Left lung (tissue), 10 donors: Measurements from ENCODE around the gene BOD1L1. TPM values are rescaled to one million over a fixed set of nuclear protein-coding genes. Genes with fewer than 3 reads are reported as not detected.

Source experiments
- ATAC-seq: fragments of 200-7000 bp; cut with Tn5 transposase; one replicate; pipeline ENCODE4 v1.9.1; 2020; ENCODE audit warnings: moderate library complexity
- DNase-seq, 4 donors: peaks; one replicate each; pipeline ENCODE4 v3.0.0-alpha.2; 2013 to 2020
- H3K27ac ChIP-seq, 2 donors: fragments of 200-600 bp; sonication (generic) in 1 of 2; one replicate each; pipeline versions ENCODE4 v1.5.0 to v1.8.0; 2020 to 2021
- H3K27me3 ChIP-seq, 2 donors: fragments of 200-600 bp; sonication (generic) in 1 of 2; one replicate each; pipeline versions ENCODE4 v1.5.0 to v1.8.0; 2020 to 2021
- H3K36me3 ChIP-seq, 2 donors: fragments of 200-600 bp; sonication (generic) in 1 of 2; one replicate each; pipeline versions ENCODE4 v1.5.0 to v1.8.0; 2020 to 2021
- H3K4me1 ChIP-seq, 2 donors: fragments of 200-600 bp; one replicate each; pipeline ENCODE4 v1.8.0; 2021
- H3K4me3 ChIP-seq, 2 donors: fragments of 200-600 bp; sonication (generic) in 1 of 2; one replicate each; pipeline versions ENCODE4 v1.5.0 to v1.8.0; 2020 to 2021; ENCODE audit warnings: mild to moderate bottlenecking in 1 of 2
- H3K9me3 ChIP-seq, 2 donors: fragments of 200-600 bp; sonication (generic) in 1 of 2; one replicate each; pipeline versions ENCODE4 v1.5.0 to v1.8.0; 2020 to 2021
- CTCF ChIP-seq, 2 donors: fragments of 200-600 bp; sonication (generic) in 1 of 2; IDR thresholded peaks; one replicate each; pipeline versions ENCODE4 v1.5.0 to v1.8.0; 2021; ENCODE audit warnings: antibody characterized with exemption in 2 of 2
- intact Hi-C, 2 donors: fragments of 100-400 bp; cut with DNase I; formaldehyde crosslinking; loops; one replicate each; pipeline versions ENCODE4 v1.11.2 to v1.14.2; 2022
- polyA plus RNA-seq, 6 donors: library from polyadenylated mRNA; unstranded; fragments of 120-200 nt; gene quantifications; one replicate each; pipeline ENCODE4 v1.2.1, GENCODE V29; 2013; ENCODE audit not compliant: insufficient read length in 6 of 6
- total RNA-seq, 2 donors: library from RNA; stranded (reverse); fragmentation: NEBNext Ultra II Directional; extraction: Animal tissue kit (Norgen Biotek cat#: 25700); gene quantifications; one replicate each; pipeline ENCODE4 v1.2.1, GENCODE V29; 2021
- donor health status: DM: no; HTN: yes; CAD: no.
- donor health status: DM: no; HTN: no; CAD: no.

Gene BOD1L1
- total and polyA plus RNA-seq, 8 donors = 25.9 to 78.0 (median 60.5) TPM

GRCh38 chr4:13653766-13654161, 26.2 kb upstream of the BOD1L1 start:
- no peak for TF ChIP-seq CTCF (IDR thresholded peaks at IDR 0.05)
- Histone ChIP-seq H3K4me3 (no peak overlapping the region), H3K9me3 (no peaks in the 10 kb centered on the region), H3K36me3 (no peaks in the 10 kb centered on the region), H3K4me1 (peaks cover 0 to 13% of the 10 kb centered on the region in 2 donors), H3K27ac (no peak overlapping the region), H3K27me3 (peaks cover 3 to 7% of the 10 kb centered on the region in 2 donors)
- ATAC-seq (no peak), DNase-seq (no peak)
- intact Hi-C loops = no loop called here

GRCh38 chr4:13647031-13647430, 19.5 kb upstream of the BOD1L1 start:
- H3K4me3 ChIP-seq = no peak overlapping the region
- DNase-seq = no peak
- TF ChIP-seq CTCF (IDR thresholded peaks at IDR 0.05) = no peak
- no peak for ATAC-seq
- no peaks in the 10 kb centered on the region for H3K9me3 ChIP-seq
- intact Hi-C loops = no loop called here
- no peaks in the 10 kb centered on the region for H3K4me1 ChIP-seq
- H3K27ac ChIP-seq = no peak overlapping the region
- H3K27me3 ChIP-seq = peaks cover 7 to 8% of the 10 kb centered on the region in 2 donors
- no peaks in the 10 kb centered on the region for H3K36me3 ChIP-seq

GRCh38 chr4:13645075-13645474, 17.6 kb upstream of the BOD1L1 start:
- Histone ChIP-seq H3K36me3 (no peaks in the 10 kb centered on the region), H3K27me3 (peaks cover 5 to 10% of the 10 kb centered on the region in 2 donors), H3K4me3 (no peak overlapping the region), H3K27ac (no peak overlapping the region), H3K4me1 (no peaks in the 10 kb centered on the region), H3K9me3 (no peaks in the 10 kb centered on the region)
- intact Hi-C loops = no loop called here
- no peak for ATAC-seq
- no peak for TF ChIP-seq CTCF (IDR thresholded peaks at IDR 0.05)
- DNase-seq = no peak

GRCh38 chr4:13642170-13642950, 14.8 kb upstream of the BOD1L1 start:
- Histone ChIP-seq H3K27me3 (peaks cover 5 to 16% of the 10 kb centered on the region in 2 donors), H3K36me3 (no peaks in the 10 kb centered on the region), H3K9me3 (no peaks in the 10 kb centered on the region), H3K4me3 (no peak overlapping the region), H3K27ac (no peak overlapping the region), H3K4me1 (no peaks in the 10 kb centered on the region)
- TF ChIP-seq CTCF (IDR thresholded peaks at IDR 0.05) = no peak
- intact Hi-C loops = no loop called here
- DNase-seq (no peak), ATAC-seq (no peak)

GRCh38 chr4:13641084-13641483, 13.6 kb upstream of the BOD1L1 start:
- no peak for TF ChIP-seq CTCF (IDR thresholded peaks at IDR 0.05)
- Histone ChIP-seq H3K9me3 (no peaks in the 10 kb centered on the region), H3K27me3 (peaks cover 5 to 20% of the 10 kb centered on the region in 2 donors), H3K4me1 (no peaks in the 10 kb centered on the region), H3K4me3 (no peak overlapping the region), H3K27ac (no peak overlapping the region), H3K36me3 (no peaks in the 10 kb centered on the region)
- DNase-seq (no peak), ATAC-seq (no peak)
- intact Hi-C loops = no loop called here
